Uterus (tissue), 4 donors: ENCODE data around the gene ARHGAP31. TPM values are rescaled to one million over a fixed set of nuclear protein-coding genes. Genes with fewer than 3 reads are reported as not detected.
"Not testable (repeated sequence)": the region's sequence is repeated elsewhere in the genome, so short reads cannot be mapped to it uniquely, and the experiment has no call there.

Source experiments
- DNase-seq, 2 donors: peaks; one replicate each; pipeline ENCODE4 v3.0.0-alpha.2; 2019 to 2020
- H3K27ac ChIP-seq, 2 donors: fragments of 200-600 bp; sonication (generic); 1 replicate in 1 of 2; 2 replicates in 1 of 2; pipeline ENCODE4 v1.5.1; 2016 to 2018
- H3K27me3 ChIP-seq, 2 donors: fragments of 200-600 bp; sonication (generic); one replicate each; pipeline ENCODE4 v1.5.1; 2018 to 2019; ENCODE audit warnings: control low read depth in 1 of 2
- H3K36me3 ChIP-seq, 2 donors: fragments of 200-600 bp; sonication (generic); one replicate each; pipeline ENCODE4 v1.5.1; 2019; ENCODE audit warnings: control low read depth in 1 of 2
- H3K4me1 ChIP-seq, 2 donors: fragments of 200-600 bp; sonication (generic); one replicate each; pipeline ENCODE4 v1.5.1; 2018 to 2019; ENCODE audit warnings: control low read depth in 1 of 2
- H3K4me3 ChIP-seq, 2 donors: fragments of 200-600 bp; sonication (generic); 1 replicate in 1 of 2; 2 replicates in 1 of 2; pipeline ENCODE4 v1.5.1; 2018 to 2019; ENCODE audit warnings: mild to moderate bottlenecking in 1 of 2
- H3K9me3 ChIP-seq, 2 donors: fragments of 200-600 bp; sonication (generic); one replicate each; pipeline ENCODE4 v1.5.1; 2019; ENCODE audit warnings: control low read depth in 1 of 2
- CTCF ChIP-seq, 4 experiments: fragments of 200-600 bp in 2 of 4; fragments of 450-650 bp in 2 of 4; sonication (generic) in 2 of 4; IDR thresholded peaks; one replicate each; pipeline ENCODE4 v1.5.1; 2016 to 2019; ENCODE audit warnings: antibody characterized with exemption in 4 of 4, mild to moderate bottlenecking in 2 of 4, moderate library complexity in 1 of 4
- POLR2A ChIP-seq, 2 donors: fragments of 450-650 bp; IDR thresholded peaks; one replicate each; pipeline ENCODE4 v1.6.1; 2016; ENCODE audit warnings: antibody characterized with exemption in 2 of 2, mild to moderate bottlenecking in 1 of 2, moderate library complexity in 1 of 2
- intact Hi-C: fragments of 100-400 bp; cut with DNase I; formaldehyde crosslinking; loops from one replicate; pipeline ENCODE4 v1.15.1; 2023; ENCODE audit warnings: low total_unique reads
- total RNA-seq, 4 donors: library from RNA; depleted of rRNA in 3 of 4; stranded (reverse); fragments of >200 nt in 3 of 4; gene quantifications; one replicate each; pipeline versions ENCODE4 v1.1.0 to v1.2.4, GENCODE V29; 2014 to 2023
- donor health status: DM: yes; HTN: yes; CAD: no.

The ARHGAP31 gene
- total RNA-seq, 4 donors from 2014 or later = 17.6 to 53.2 (median 29.4) TPM

- Histone ChIP-seq H3K4me3 (no peak overlapping the region), H3K9me3 (no peaks in the 10 kb centered on the region), H3K4me1 (peaks cover 0 to 5% of the 10 kb centered on the region in 2 donors), H3K27me3 (no peaks in the 10 kb centered on the region), H3K36me3 (no peaks in the 10 kb centered on the region), H3K27ac (no peak overlapping the region)
- TF ChIP-seq CTCF (IDR thresholded peaks at IDR 0.05) (no peak), POLR2A (IDR thresholded peaks at IDR 0.05) (no peak)
- intact Hi-C loops = no loop called here
- DNase-seq = no peak
Observed at GRCh38 chr3:119331661-119332060, 37.5 kb downstream of the ARHGAP31 start.

GRCh38 chr3:119333773-119334509 lies 39.8 kb downstream of the ARHGAP31 start:
- Histone ChIP-seq H3K27ac (no peak overlapping the region), H3K27me3 (no peaks in the 10 kb centered on the region), H3K36me3 (no peaks in the 10 kb centered on the region), H3K4me3 (no peak overlapping the region), H3K9me3 (no peaks in the 10 kb centered on the region), H3K4me1 (peaks cover 0 to 5% of the 10 kb centered on the region in 2 donors)
- no peak for TF ChIP-seq POLR2A (IDR thresholded peaks at IDR 0.05)
- no peak for TF ChIP-seq CTCF (IDR thresholded peaks at IDR 0.05)
- intact Hi-C loops = no loop called here
- DNase-seq = no peak

GRCh38 chr3:119336823-119337222 lies 42.6 kb downstream of the ARHGAP31 start:
- no peak overlapping the region for H3K4me3 ChIP-seq
- H3K27ac ChIP-seq = no peak overlapping the region
- no peaks in the 10 kb centered on the region for H3K9me3 ChIP-seq
- no peaks in the 10 kb centered on the region for H3K27me3 ChIP-seq
- intact Hi-C loops = no loop called here
- peaks cover 0 to 5% of the 10 kb centered on the region in 2 donors for H3K4me1 ChIP-seq
- DNase-seq = no peak
- TF ChIP-seq POLR2A (IDR thresholded peaks at IDR 0.05) (no peak), CTCF (IDR thresholded peaks at IDR 0.05) (no peak)
- H3K36me3 ChIP-seq = no peaks in the 10 kb centered on the region

- intact Hi-C loops, H3K36me3 ChIP-seq: not testable (repeated sequence)
Observed at GRCh38 chr3:119337407-119337806, 43.2 kb downstream of the ARHGAP31 start.

GRCh38 chr3:119338754-119339153 lies 44.6 kb downstream of the ARHGAP31 start:
- intact Hi-C loops = no loop called here
- Histone ChIP-seq H3K4me1 (peaks cover 0 to 4% of the 10 kb centered on the region in 2 donors), H3K27ac (no peak overlapping the region), H3K36me3 (no peaks in the 10 kb centered on the region), H3K4me3 (no peak overlapping the region), H3K27me3 (no peaks in the 10 kb centered on the region), H3K9me3 (no peaks in the 10 kb centered on the region)
- no peak for TF ChIP-seq CTCF (IDR thresholded peaks at IDR 0.05)
- TF ChIP-seq POLR2A (IDR thresholded peaks at IDR 0.05) = no peak
- no peak for DNase-seq

More at GRCh38 chr3:119337407-119337806, 43.2 kb downstream of the ARHGAP31 start:
- not testable (repeated sequence) for H3K9me3 ChIP-seq, H3K4me3 ChIP-seq, DNase-seq, H3K4me1 ChIP-seq, H3K27ac ChIP-seq, H3K27me3 ChIP-seq
